Measurements from ENCODE around the gene GGNBP2.

GGNBP2 gene

GRCh38 chr17:36629970-36630502, 85.3 kb downstream of the GGNBP2 start:
- DNase-seq (ENCODE audit: low read depth, low spot score) = no peak

- no peak for DNase-seq (ENCODE audit: low read depth, low spot score)
These were observed 86.3 kb downstream of the GGNBP2 start for GRCh38 chr17:36631022-36631421.

GRCh38 chr17:36632916-36633771, 88.4 kb downstream of the GGNBP2 start:
- DNase-seq (ENCODE audit: low read depth, low spot score) = no peak
